HTERT RPE-1 (cell line): Measurements from ENCODE around the gene AFF1.
"Not testable (repeated sequence)": the region's sequence is repeated elsewhere in the genome, so short reads cannot be mapped to it uniquely, and the experiment has no call there.

Experiments
- in situ Hi-C: fragments of 300-500 bp; cut with MboI; formaldehyde crosslinking; loops from 4 replicates; pipeline ENCODE4 v1.14.3; 2020; ENCODE audit warnings: low sequenced_read_pairs

The AFF1 gene

GRCh38 chr4:87073199-87074120 lies 138.6 kb downstream of the AFF1 start:
- in situ Hi-C loops: no loop called here

- in situ Hi-C loops: no loop called here
These were observed 139.3 kb downstream of the AFF1 start for GRCh38 chr4:87074121-87074488.

GRCh38 chr4:87075876-87076275 lies 141.1 kb downstream of the AFF1 start:
- in situ Hi-C loops: no loop called here

- in situ Hi-C loops: no loop called here
These were observed 142.0 kb downstream of the AFF1 start for GRCh38 chr4:87076690-87077358.

GRCh38 chr4:87077914-87078585 lies 143.2 kb downstream of the AFF1 start:
- in situ Hi-C loops: no loop called here

- in situ Hi-C loops: no loop called here
These were observed 144.2 kb downstream of the AFF1 start for GRCh38 chr4:87078987-87079486.

GRCh38 chr4:87079967-87080366 lies 145.2 kb downstream of the AFF1 start:
- in situ Hi-C loops: no loop called here

- in situ Hi-C loops: no loop called here
These were observed 145.7 kb downstream of the AFF1 start for GRCh38 chr4:87080462-87080861.

- in situ Hi-C loops: no loop called here
These were observed 147.0 kb downstream of the AFF1 start for GRCh38 chr4:87081826-87082225.

- in situ Hi-C loops: not testable (repeated sequence)
These were observed 150.9 kb downstream of the AFF1 start for GRCh38 chr4:87085732-87086131.

- in situ Hi-C loops: no loop called here
These were observed 151.5 kb downstream of the AFF1 start for GRCh38 chr4:87086143-87086805.

GRCh38 chr4:87087015-87087414 lies 152.2 kb downstream of the AFF1 start:
- in situ Hi-C loops: no loop called here

- in situ Hi-C loops: no loop called here
These were observed 152.6 kb downstream of the AFF1 start for GRCh38 chr4:87087420-87087819.

GRCh38 chr4:87088186-87088585 lies 153.4 kb downstream of the AFF1 start:
- in situ Hi-C loops: no loop called here

- in situ Hi-C loops: no loop called here
These were observed 154.6 kb downstream of the AFF1 start for GRCh38 chr4:87089368-87089767.

- in situ Hi-C loops: no loop called here
These were observed 155.5 kb downstream of the AFF1 start for GRCh38 chr4:87090305-87090704.

- in situ Hi-C loops: no loop called here
These were observed 157.8 kb downstream of the AFF1 start for GRCh38 chr4:87092389-87093141.

GRCh38 chr4:87093443-87094123 lies 158.8 kb downstream of the AFF1 start:
- in situ Hi-C loops: no loop called here

GRCh38 chr4:87097075-87097474 lies 162.3 kb downstream of the AFF1 start:
- in situ Hi-C loops: no loop called here

- in situ Hi-C loops: no loop called here
These were observed 165.4 kb downstream of the AFF1 start for GRCh38 chr4:87100168-87100567.
